Measurements from ENCODE around the gene SLC25A21. TPM values are rescaled to one million over a fixed set of nuclear protein-coding genes. Genes with fewer than 3 reads are reported as not detected.

Gene SLC25A21
- total RNA-seq, 1 experiment from 2014 or later: 7.1 TPM

GRCh38 chr14:37142835-37143401 lies 29.5 kb downstream of the SLC25A21 start:
- TF ChIP-seq CTCF (conservative IDR thresholded peaks at IDR 0.05): no peak
- WGBS (ENCODE audit: extremely low coverage, insufficient read length, low lambda C conversion rate): no CpG with 5 or more reads among the region's 3 CpGs
- Histone ChIP-seq H3K4ac (ENCODE audit: low read depth, low read length) (no peak overlapping the region), H2BK12ac (ENCODE audit: insufficient read length, low read depth, low read length) (no peak overlapping the region), H3K27ac (ENCODE audit: insufficient read length, low read depth, low read length) (no peak overlapping the region), H2AFZ (ENCODE audit: low read length) (no peak overlapping the region), H2BK120ac (ENCODE audit: low read depth, low read length, poor library complexity, severe bottlenecking) (no peak overlapping the region), H3T11ph (ENCODE audit: low read length) (no peak overlapping the region), H3K23ac (ENCODE audit: insufficient read length, low read depth, low read length) (no peak overlapping the region), H3K79me1 (ENCODE audit: insufficient read depth, low read depth, low read length, poor library complexity, severe bottlenecking) (no peaks in the 10 kb centered on the region), H3K9ac (ENCODE audit: extremely low read depth, insufficient read length, low read length) (no peak overlapping the region), H2AK5ac (ENCODE audit: insufficient read length, low read length) (no peak overlapping the region), H4K91ac (ENCODE audit: insufficient read length, low read depth, low read length) (no peak overlapping the region), H3K79me2 (ENCODE audit: insufficient read depth, low read length) (no peaks in the 10 kb centered on the region), H3K23me2 (ENCODE audit: insufficient read length, low read depth, low read length, poor library complexity, severe bottlenecking) (no peaks in the 10 kb centered on the region), H2BK5ac (ENCODE audit: insufficient read length, low read length) (no peak overlapping the region), H3K18ac (ENCODE audit: insufficient read length, low read depth, low read length) (no peak overlapping the region), H3K14ac (ENCODE audit: insufficient read depth, low read length) (no peak overlapping the region), H2BK20ac (ENCODE audit: low read depth, low read length, poor library complexity, severe bottlenecking) (no peak overlapping the region), H3K27me3 (ENCODE audit: insufficient read depth, low read length) (no peaks in the 10 kb centered on the region), H2BK15ac (ENCODE audit: low read depth, low read length) (no peak overlapping the region), H3K9me3 (ENCODE audit: control insufficient read depth, low read depth, low read length) (no peaks in the 10 kb centered on the region), H4K5ac (ENCODE audit: insufficient read length, low read depth, low read length) (no peak overlapping the region), H4K8ac (replicated peaks; ENCODE audit: insufficient read length, low read depth, low read length) (no peak overlapping the region), H3K56ac (ENCODE audit: insufficient read length, low read depth, low read length) (no peak overlapping the region), H3K4me2 (ENCODE audit: insufficient read depth, insufficient read length, low read length) (no peak overlapping the region), H3K4me1 (ENCODE audit: insufficient read depth, low read length) (no peaks in the 10 kb centered on the region), H4K20me1 (ENCODE audit: control insufficient read depth, insufficient read depth, insufficient read length) (no peaks in the 10 kb centered on the region)
- H3K9me3 Mint-ChIP-seq: no peaks in the 10 kb centered on the region
- no peaks in the 10 kb centered on the region for H3K27me3 Mint-ChIP-seq (ENCODE audit: low read depth)
- no peaks in the 10 kb centered on the region for H3K36me3 Mint-ChIP-seq (ENCODE audit: insufficient read depth in 1 of 3, low read depth in 3 of 3)
- peak overlapping the region in 1 of 3 experiments; percentile 54; a peak in 1 of 7 replicates for H3K27ac Mint-ChIP-seq
- H3K4me1 Mint-ChIP-seq: peaks cover 4 to 6% of the 10 kb centered on the region in 2 experiments
- no peak for DNase-seq
- no peak overlapping the region for H3K4me3 Mint-ChIP-seq

Measured in H9 (cell line).